GM12878 (cell line): ENCODE measurements around the gene CAPN8. TPM values are rescaled to one million over a fixed set of nuclear protein-coding genes. Genes with fewer than 3 reads are reported as not detected.

Source experiments
- ATAC-seq: fragments of 200-7000 bp; cut with Tn5 transposase; 3 replicates; pipeline ENCODE4 v1.9.1; 2020; ENCODE audit warnings: mild to moderate bottlenecking, moderate library complexity
- BruUV-seq: library from RNA; stranded (reverse); fragments of 400-500 nt; replicated peaks from 2 replicates; lab custom pipeline; 2021; lab: Mats Ljungman, UMichigan
- CTCF ChIA-PET: fragments of 300-600 bp; sonication (Branson Sonifier 250); formaldehyde crosslinking; extraction: SDS; loops from one replicate; lab custom pipeline; 2021; ENCODE audit warnings: inconsistent platforms; lab: Yijun Ruan, JAX
- POLR2A ChIA-PET: fragments of 350-600 bp; formaldehyde crosslinking; extraction: SDS; loops from one replicate; lab custom pipeline; 2021; ENCODE audit warnings: inconsistent platforms; lab: Charles Lee
- RAD21 ChIA-PET: fragments of 300-600 bp; sonication (Branson Sonifier 250); formaldehyde crosslinking; loops from one replicate; lab custom pipeline; 2023; ENCODE audit warnings: antibody characterized with exemption; ENCODE audit not compliant: unreplicated experiment; lab: Charles Lee
- SMC1A ChIA-PET: fragments of 300-600 bp; sonication (Branson Sonifier 250); formaldehyde crosslinking; loops from one replicate; lab custom pipeline; 2023; ENCODE audit not compliant: unreplicated experiment, uncharacterized antibody; lab: Charles Lee
- DNase-seq: peaks from one replicate; pipeline ENCODE4 v3.0.0-alpha.2; 2011; ENCODE audit warnings: low read depth, low spot score
- FAIRE-seq: peaks from 3 replicates; lab custom pipeline; 2011; peaks lifted over from hg19 to GRCh38; lab: Jason Lieb, UNC
- H2AFZ ChIP-seq: 2 replicates; pipeline ENCODE4 v1.6.0; 2011; ENCODE audit warnings: low read depth, low read length, control low read depth; ENCODE audit not compliant: control insufficient read depth
- H3K27ac ChIP-seq: 2 replicates; pipeline ENCODE4 v1.5.1; 2011; ENCODE audit warnings: control low read depth; ENCODE audit not compliant: control insufficient read depth, insufficient read depth
- H3K27me3 ChIP-seq, 2 experiments: replicated peaks in 1 of 2; 2 replicates each; pipeline versions ENCODE4 v1.6.0 to v1.6.1; 2011; ENCODE audit warnings: low read length in 1 of 2; ENCODE audit not compliant: control insufficient read depth in 2 of 2, insufficient read depth in 2 of 2
- H3K36me3 ChIP-seq, 2 experiments: 2 replicates each; pipeline ENCODE4 v1.5.1; 2011; ENCODE audit warnings: low read length in 1 of 2; ENCODE audit not compliant: control insufficient read depth in 2 of 2, insufficient read depth in 2 of 2
- H3K4me1 ChIP-seq: 2 replicates; pipeline ENCODE4 v1.6.1; 2011; ENCODE audit warnings: mild to moderate bottlenecking, low read length, moderate library complexity, mixed read lengths; ENCODE audit not compliant: control insufficient read depth, insufficient read depth
- H3K4me2 ChIP-seq: 2 replicates; pipeline ENCODE4 v1.6.0; 2011; ENCODE audit warnings: control low read depth; ENCODE audit not compliant: control insufficient read depth, insufficient read depth
- H3K4me3 ChIP-seq: fragments of 200-600 bp; sonication (generic); 2 replicates; pipeline ENCODE4 v1.5.1; 2016
- H3K79me2 ChIP-seq: 2 replicates; pipeline ENCODE4 v1.6.0; 2011; ENCODE audit warnings: low read length; ENCODE audit not compliant: control insufficient read depth, insufficient read depth
- H3K9ac ChIP-seq: 2 replicates; pipeline ENCODE4 v1.8.0; 2011; ENCODE audit warnings: low read length, control low read depth, mixed read lengths; ENCODE audit not compliant: control insufficient read depth, insufficient read depth
- H3K9me3 ChIP-seq: replicated peaks from 3 replicates; pipeline ENCODE4 v1.5.1; 2011; ENCODE audit warnings: mild to moderate bottlenecking, low read length; ENCODE audit not compliant: control insufficient read depth, insufficient read depth
- H4K20me1 ChIP-seq: 2 replicates; pipeline ENCODE4 v1.6.0; 2011; ENCODE audit not compliant: control insufficient read depth, insufficient read depth
- DPF2 ChIP-seq: fragments of 450-650 bp; IDR thresholded peaks from 2 replicates; pipeline ENCODE4 v1.6.1; 2017; ENCODE audit warnings: mild to moderate bottlenecking
- ESRRA ChIP-seq: IDR thresholded peaks from 2 replicates; pipeline ENCODE4 v1.6.1; 2012; ENCODE audit warnings: mild to moderate bottlenecking, low read length, improper control_type of control experiment
- IKZF1 ChIP-seq: fragments of 450-650 bp; conservative IDR thresholded peaks from 2 replicates; pipeline ENCODE4 v1.6.1; 2017; ENCODE audit warnings: antibody characterized with exemption, mild to moderate bottlenecking
- KDM1A ChIP-seq: fragments of 200-600 bp; sonication (generic); IDR thresholded peaks from 2 replicates; pipeline ENCODE4 v1.6.1; 2016; ENCODE audit warnings: borderline replicate concordance
- MTA3 ChIP-seq: IDR thresholded peaks from 2 replicates; pipeline ENCODE4 v1.6.1; 2012; ENCODE audit warnings: low read length, inconsistent platforms, borderline replicate concordance
- RUNX3 ChIP-seq: IDR thresholded peaks from 2 replicates; pipeline ENCODE4 v1.6.1; 2012; ENCODE audit warnings: low read length, inconsistent platforms
- SUZ12 ChIP-seq: fragments of 200-600 bp; sonication (generic); IDR thresholded peaks from one replicate; pipeline ENCODE4 v1.6.1; 2018; ENCODE audit warnings: antibody characterized with exemption, mild to moderate bottlenecking; ENCODE audit not compliant: unreplicated experiment
- ZNF217 ChIP-seq: fragments of 450-650 bp; IDR thresholded peaks from 2 replicates; pipeline ENCODE4 v1.6.1; 2017; ENCODE audit warnings: antibody characterized with exemption, mild to moderate bottlenecking
- WGBS: methylation state at CpG from one replicate; pipeline ENCODE4 v1.1.6; 2016; ENCODE audit warnings: low lambda C conversion rate; ENCODE audit not compliant: insufficient replicate concordance, insufficient coverage; ENCODE audit errors: missing lambda C conversion rate; 5-methylcytosine and 5-hydroxymethylcytosine counted together
- in situ Hi-C: fragments of 300-500 bp; cut with MboI; formaldehyde crosslinking; loops from 9 replicates; pipeline ENCODE4 v1.14.3; 2018; ENCODE audit warnings: mixed read lengths
- intact Hi-C: fragments of 100-400 bp; cut with micrococcal nuclease; formaldehyde crosslinking; loops from one replicate; pipeline ENCODE4 v1.14.2; 2022; ENCODE audit not compliant: unreplicated experiment
- polyA plus RNA-seq, 11 experiments: library from polyadenylated mRNA; depleted of rRNA in 4 of 11; unstranded in 6 of 11; stranded (reverse) in 5 of 11; fragments of >200 nt; fragmentation: Nextera tagmentation in 4 of 11; fragmentation: Illumina TruSeq in 1 of 11; extraction: Ambion mirVana in 4 of 11; extraction: Trizol in 1 of 11; gene quantifications; 1 replicate in 1 of 11; 2 replicates in 10 of 11; pipeline versions ENCODE4 v1.2.1 to v1.2.3, GENCODE V29; 2011 to 2016; ENCODE audit warnings: inconsistent platforms in 2 of 11, missing spikeins in 2 of 11, low read depth in 1 of 11
- total RNA-seq, 4 experiments: library from RNA; depleted of rRNA in 3 of 4; stranded (reverse); fragments of >200 nt in 3 of 4; fragmentation: Illumina TruSeq in 1 of 4; extraction: Trizol in 1 of 4; gene quantifications; 2 replicates each; pipeline versions ENCODE4 v1.2.1 to v1.2.3, GENCODE V29; 2013 to 2021
- TF ChIP-seq, protein P1 (sequence below): fragments of 450-650 bp; formaldehyde crosslinking; IDR thresholded peaks from 2 replicates; pipeline ENCODE4 v1.4.0; 2020; ENCODE audit warnings: mild to moderate bottlenecking, moderate library complexity
- TF ChIP-seq, protein P2 (sequence below): fragments of 450-650 bp; IDR thresholded peaks from 2 replicates; pipeline ENCODE4 v1.6.1; 2016; ENCODE audit warnings: mild to moderate bottlenecking
- TF ChIP-seq, protein P3 (sequence below): fragments of 450-650 bp; IDR thresholded peaks from 2 replicates; pipeline ENCODE4 v1.6.1; 2018; ENCODE audit warnings: mild to moderate bottlenecking, low read depth, moderate library complexity; ENCODE audit not compliant: partially characterized antibody
- TF ChIP-seq, protein P4 (sequence below): fragments of 450-650 bp; conservative IDR thresholded peaks from 2 replicates; pipeline ENCODE4 v1.6.1; 2017; ENCODE audit warnings: mild to moderate bottlenecking, moderate library complexity

The CAPN8 gene
- total and polyA plus RNA-seq, 10 of the 15 experiments (the other 5 are each of a cell fraction or from before 2014, with no cell fraction given) = 6.4 to 30.7 (median 12.3) TPM

DNA sequence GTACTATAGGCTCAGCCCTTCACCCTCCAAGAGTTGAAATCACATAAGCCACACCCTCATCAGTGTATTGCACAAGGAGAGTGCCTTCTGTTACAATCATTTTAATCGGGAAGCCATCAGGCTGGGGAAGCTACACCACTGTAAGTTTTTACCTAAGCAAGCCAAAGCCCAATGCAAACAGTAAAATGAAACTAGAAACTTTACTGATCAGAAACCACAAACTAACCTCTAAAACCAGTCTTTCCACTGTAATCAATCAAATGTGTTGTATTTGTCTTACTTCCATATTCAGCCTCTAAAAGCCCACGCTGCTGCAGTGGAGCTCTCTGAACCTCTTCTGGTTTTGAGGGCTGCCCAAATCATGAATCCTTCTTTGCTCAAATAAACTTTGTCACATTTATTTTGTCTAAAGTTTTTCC, 26.2 kb downstream of the CAPN8 start:
- ChIA-PET SMC1A (interaction anchor here (0.9 kb wide), 1 partner anchor 8 kb away, joined by 3 read pairs; no protein-coding TSS in a partner anchor), RAD21 (no interaction called here), POLR2A (no interaction called here), CTCF (no interaction called here)
- ATAC-seq = peak; percentile 63
- FAIRE-seq = no peak
- H3K27ac ChIP-seq = no peak overlapping the region
- H3K4me3 ChIP-seq = no peak overlapping the region
- H3K9me3 ChIP-seq = peaks cover 2% of the 10 kb centered on the region; the same call in 1 of the 3 replicates
- WGBS = 2% methylated on average over 2 of the region's 2 CpGs
- no peaks in the 10 kb centered on the region for H3K4me1 ChIP-seq
- in situ Hi-C loops = no loop called here
- DNase-seq = no peak
- intact Hi-C loops = no loop called here
- no peak overlapping the region for H3K9ac ChIP-seq
- H2AFZ ChIP-seq = no peak overlapping the region
- no peaks in the 10 kb centered on the region for H3K36me3 ChIP-seq
- H3K4me2 ChIP-seq = no peak overlapping the region
- no TSS peak for BruUV-seq
- no peaks in the 10 kb centered on the region for H4K20me1 ChIP-seq
- H3K27me3 ChIP-seq = peaks cover 0 to 2% of the 10 kb centered on the region in 2 experiments; a peak in 2 of 4 replicates
- no peaks in the 10 kb centered on the region for H3K79me2 ChIP-seq
- TF ChIP-seq, protein P1, sequence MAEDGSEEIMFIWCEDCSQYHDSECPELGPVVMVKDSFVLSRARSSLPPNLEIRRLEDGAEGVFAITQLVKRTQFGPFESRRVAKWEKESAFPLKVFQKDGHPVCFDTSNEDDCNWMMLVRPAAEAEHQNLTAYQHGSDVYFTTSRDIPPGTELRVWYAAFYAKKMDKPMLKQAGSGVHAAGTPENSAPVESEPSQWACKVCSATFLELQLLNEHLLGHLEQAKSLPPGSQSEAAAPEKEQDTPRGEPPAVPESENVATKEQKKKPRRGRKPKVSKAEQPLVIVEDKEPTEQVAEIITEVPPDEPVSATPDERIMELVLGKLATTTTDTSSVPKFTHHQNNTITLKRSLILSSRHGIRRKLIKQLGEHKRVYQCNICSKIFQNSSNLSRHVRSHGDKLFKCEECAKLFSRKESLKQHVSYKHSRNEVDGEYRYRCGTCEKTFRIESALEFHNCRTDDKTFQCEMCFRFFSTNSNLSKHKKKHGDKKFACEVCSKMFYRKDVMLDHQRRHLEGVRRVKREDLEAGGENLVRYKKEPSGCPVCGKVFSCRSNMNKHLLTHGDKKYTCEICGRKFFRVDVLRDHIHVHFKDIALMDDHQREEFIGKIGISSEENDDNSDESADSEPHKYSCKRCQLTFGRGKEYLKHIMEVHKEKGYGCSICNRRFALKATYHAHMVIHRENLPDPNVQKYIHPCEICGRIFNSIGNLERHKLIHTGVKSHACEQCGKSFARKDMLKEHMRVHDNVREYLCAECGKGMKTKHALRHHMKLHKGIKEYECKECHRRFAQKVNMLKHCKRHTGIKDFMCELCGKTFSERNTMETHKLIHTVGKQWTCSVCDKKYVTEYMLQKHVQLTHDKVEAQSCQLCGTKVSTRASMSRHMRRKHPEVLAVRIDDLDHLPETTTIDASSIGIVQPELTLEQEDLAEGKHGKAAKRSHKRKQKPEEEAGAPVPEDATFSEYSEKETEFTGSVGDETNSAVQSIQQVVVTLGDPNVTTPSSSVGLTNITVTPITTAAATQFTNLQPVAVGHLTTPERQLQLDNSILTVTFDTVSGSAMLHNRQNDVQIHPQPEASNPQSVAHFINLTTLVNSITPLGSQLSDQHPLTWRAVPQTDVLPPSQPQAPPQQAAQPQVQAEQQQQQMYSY (CRISPR knock-in tag) = no peak
- TF ChIP-seq, protein P2, sequence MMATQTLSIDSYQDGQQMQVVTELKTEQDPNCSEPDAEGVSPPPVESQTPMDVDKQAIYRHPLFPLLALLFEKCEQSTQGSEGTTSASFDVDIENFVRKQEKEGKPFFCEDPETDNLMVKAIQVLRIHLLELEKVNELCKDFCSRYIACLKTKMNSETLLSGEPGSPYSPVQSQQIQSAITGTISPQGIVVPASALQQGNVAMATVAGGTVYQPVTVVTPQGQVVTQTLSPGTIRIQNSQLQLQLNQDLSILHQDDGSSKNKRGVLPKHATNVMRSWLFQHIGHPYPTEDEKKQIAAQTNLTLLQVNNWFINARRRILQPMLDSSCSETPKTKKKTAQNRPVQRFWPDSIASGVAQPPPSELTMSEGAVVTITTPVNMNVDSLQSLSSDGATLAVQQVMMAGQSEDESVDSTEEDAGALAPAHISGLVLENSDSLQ = peak; percentile 20; the same call in 1 of the 2 replicates
- TF ChIP-seq KDM1A (no peak), RUNX3 (peak; percentile 61; the same call in 1 of the 2 replicates), ESRRA (no peak), IKZF1 (0 out of 2 replicates have a peak, but pooled peaks have one; percentile 9), MTA3 (no peak), DPF2 (0 out of 2 replicates have a peak, but pooled peaks have one; percentile 20), SUZ12 (no peak), ZNF217 (no peak)
- TF ChIP-seq, protein P3, sequence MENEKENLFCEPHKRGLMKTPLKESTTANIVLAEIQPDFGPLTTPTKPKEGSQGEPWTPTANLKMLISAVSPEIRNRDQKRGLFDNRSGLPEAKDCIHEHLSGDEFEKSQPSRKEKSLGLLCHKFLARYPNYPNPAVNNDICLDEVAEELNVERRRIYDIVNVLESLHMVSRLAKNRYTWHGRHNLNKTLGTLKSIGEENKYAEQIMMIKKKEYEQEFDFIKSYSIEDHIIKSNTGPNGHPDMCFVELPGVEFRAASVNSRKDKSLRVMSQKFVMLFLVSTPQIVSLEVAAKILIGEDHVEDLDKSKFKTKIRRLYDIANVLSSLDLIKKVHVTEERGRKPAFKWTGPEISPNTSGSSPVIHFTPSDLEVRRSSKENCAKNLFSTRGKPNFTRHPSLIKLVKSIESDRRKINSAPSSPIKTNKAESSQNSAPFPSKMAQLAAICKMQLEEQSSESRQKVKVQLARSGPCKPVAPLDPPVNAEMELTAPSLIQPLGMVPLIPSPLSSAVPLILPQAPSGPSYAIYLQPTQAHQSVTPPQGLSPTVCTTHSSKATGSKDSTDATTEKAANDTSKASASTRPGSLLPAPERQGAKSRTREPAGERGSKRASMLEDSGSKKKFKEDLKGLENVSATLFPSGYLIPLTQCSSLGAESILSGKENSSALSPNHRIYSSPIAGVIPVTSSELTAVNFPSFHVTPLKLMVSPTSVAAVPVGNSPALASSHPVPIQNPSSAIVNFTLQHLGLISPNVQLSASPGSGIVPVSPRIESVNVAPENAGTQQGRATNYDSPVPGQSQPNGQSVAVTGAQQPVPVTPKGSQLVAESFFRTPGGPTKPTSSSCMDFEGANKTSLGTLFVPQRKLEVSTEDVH = no peak
- TF ChIP-seq, protein P4, sequence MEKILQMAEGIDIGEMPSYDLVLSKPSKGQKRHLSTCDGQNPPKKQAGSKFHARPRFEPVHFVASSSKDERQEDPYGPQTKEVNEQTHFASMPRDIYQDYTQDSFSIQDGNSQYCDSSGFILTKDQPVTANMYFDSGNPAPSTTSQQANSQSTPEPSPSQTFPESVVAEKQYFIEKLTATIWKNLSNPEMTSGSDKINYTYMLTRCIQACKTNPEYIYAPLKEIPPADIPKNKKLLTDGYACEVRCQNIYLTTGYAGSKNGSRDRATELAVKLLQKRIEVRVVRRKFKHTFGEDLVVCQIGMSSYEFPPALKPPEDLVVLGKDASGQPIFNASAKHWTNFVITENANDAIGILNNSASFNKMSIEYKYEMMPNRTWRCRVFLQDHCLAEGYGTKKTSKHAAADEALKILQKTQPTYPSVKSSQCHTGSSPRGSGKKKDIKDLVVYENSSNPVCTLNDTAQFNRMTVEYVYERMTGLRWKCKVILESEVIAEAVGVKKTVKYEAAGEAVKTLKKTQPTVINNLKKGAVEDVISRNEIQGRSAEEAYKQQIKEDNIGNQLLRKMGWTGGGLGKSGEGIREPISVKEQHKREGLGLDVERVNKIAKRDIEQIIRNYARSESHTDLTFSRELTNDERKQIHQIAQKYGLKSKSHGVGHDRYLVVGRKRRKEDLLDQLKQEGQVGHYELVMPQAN = no peak
